T-cell (primary cell): ENCODE results near the gene BRICD5. TPM values are rescaled to one million over a fixed set of nuclear protein-coding genes. Genes with fewer than 3 reads are reported as not detected.
A peak's percentile ranks its signal among the peaks of the same experiment; 100 is the strongest.

Experiments used
- ATAC-seq, 4 experiments: fragments of 200-7000 bp in 3 of 4; fragments of 150-1000 bp in 1 of 4; cut with Tn5 transposase; replicated peaks in 1 of 4; 1 replicate in 3 of 4; 2 replicates in 1 of 4; pipeline ENCODE4 v1.10.0; 2021; ENCODE audit warnings: moderate library complexity in 3 of 4, mild to moderate bottlenecking in 2 of 4, moderate number of reproducible peaks in 1 of 4
- CTCF ChIA-PET, 2 donors: fragments of 300-600 bp; sonication (Branson Sonifier 250); formaldehyde crosslinking; loops; one replicate each; lab custom pipeline; 2022; ENCODE audit warnings: antibody characterized with exemption in 2 of 2; lab: Charles Lee
- POLR2A ChIA-PET, 2 donors: fragments of 300-600 bp; sonication (Branson Sonifier 250); formaldehyde crosslinking; loops; one replicate each; lab custom pipeline; 2022; ENCODE audit warnings: antibody characterized with exemption in 2 of 2; lab: Charles Lee
- DNase-seq, 35 experiments: peaks; one replicate each; pipeline versions ENCODE4 v3.0.0 to v3.0.0-alpha.2; 2013 to 2023
- H3K27ac ChIP-seq: one replicate; pipeline ENCODE4 v1.5.1; 2013; ENCODE audit warnings: low read length
- H3K27me3 ChIP-seq, 2 experiments: replicated peaks in 1 of 2; 1 replicate in 1 of 2; 2 replicates in 1 of 2; pipeline versions ENCODE4 v1.6.1 to v1.7.0; 2013; ENCODE audit warnings: low read length in 1 of 2, mixed read lengths in 1 of 2; ENCODE audit not compliant: control insufficient read depth in 2 of 2, insufficient read depth in 2 of 2; ENCODE audit errors: extremely low read depth in 1 of 2
- H3K36me3 ChIP-seq, 2 donors: 1 replicate in 1 of 2; 2 replicates in 1 of 2; pipeline versions ENCODE4 v1.6.1 to v1.7.0; 2013; ENCODE audit warnings: low read length in 1 of 2; ENCODE audit not compliant: control insufficient read depth in 2 of 2, insufficient read depth in 1 of 2; ENCODE audit errors: extremely low read depth in 1 of 2
- H3K4me1 ChIP-seq, 2 experiments: 1 replicate in 1 of 2; 2 replicates in 1 of 2; pipeline versions ENCODE4 v1.6.1 to v1.7.0; 2013; ENCODE audit warnings: low read length in 2 of 2, mixed read lengths in 1 of 2; ENCODE audit not compliant: insufficient read depth in 2 of 2, control insufficient read depth in 1 of 2; ENCODE audit errors: extremely low read depth in 1 of 2
- H3K4me3 ChIP-seq, 2 donors: 1 replicate in 1 of 2; 2 replicates in 1 of 2; pipeline versions ENCODE4 v1.5.1 to v1.7.0; 2013; ENCODE audit warnings: mild to moderate bottlenecking in 2 of 2, low read length in 1 of 2, moderate library complexity in 1 of 2; ENCODE audit not compliant: control insufficient read depth in 1 of 2; ENCODE audit errors: extremely low read depth in 1 of 2
- H3K9me3 ChIP-seq: 2 replicates; pipeline ENCODE4 v1.7.0; 2013
- H3K27ac Mint-ChIP-seq, 2 donors: one replicate each; pipeline ENCODE4 v1.8.0; 2020 to 2021; ENCODE audit warnings: mild to moderate bottlenecking in 2 of 2, mixed read lengths in 2 of 2
- H3K27me3 Mint-ChIP-seq, 2 donors: one replicate each; pipeline ENCODE4 v1.8.0; 2021 to 2022; ENCODE audit warnings: mixed read lengths in 2 of 2
- H3K36me3 Mint-ChIP-seq: one replicate; pipeline ENCODE4 v1.8.0; 2021; ENCODE audit warnings: mixed read lengths
- H3K4me1 Mint-ChIP-seq, 3 donors: one replicate each; pipeline ENCODE4 v1.8.0; 2020 to 2022; ENCODE audit warnings: mixed read lengths in 3 of 3, mild to moderate bottlenecking in 1 of 3
- H3K4me3 Mint-ChIP-seq, 3 donors: one replicate each; pipeline ENCODE4 v1.8.0; 2020 to 2022; ENCODE audit warnings: mild to moderate bottlenecking in 3 of 3, mixed read lengths in 3 of 3, moderate library complexity in 3 of 3
- H3K9me3 Mint-ChIP-seq, 3 donors: one replicate each; pipeline ENCODE4 v1.8.0; 2020 to 2022; ENCODE audit warnings: mixed read lengths in 3 of 3
- WGBS: methylation state at CpG from one replicate; pipeline ENCODE4 v1.1.5; 2013; ENCODE audit warnings: missing lambda C conversion rate; ENCODE audit not compliant: insufficient coverage; 5-methylcytosine and 5-hydroxymethylcytosine counted together
- total RNA-seq, 35 experiments: library from RNA in 6 of 35; stranded (reverse) in 6 of 35; fragments of 120-200 nt in 1 of 35; gene quantifications; one replicate each; pipeline versions ENCODE4 v1.2.1 to v1.2.4 and lab custom pipeline; 2013 to 2026

The BRICD5 gene
- total RNA-seq, 5 donors from 2014 or later (not counting 1 experiment from before 2014, with no cell fraction given): 6.7 to 27.7 (median 20.4) TPM

GRCh38 chr16:2208772-2209171, 1.9 kb downstream of the BRICD5 start:
- peaks cover 10 to 44% of the 10 kb centered on the region in 2 experiments for H3K4me1 ChIP-seq
- no peak for DNase-seq
- POLR2A ChIA-PET: interaction anchor here in 1 of 2 donors (0.5 kb wide), 1 partner anchor 11 kb away, joined by 4 read pairs; no protein-coding TSS in a partner anchor
- Mint-ChIP-seq H3K4me3 (no peak overlapping the region), H3K27ac (no peak overlapping the region), H3K36me3 (peaks cover 9% of the 10 kb centered on the region), H3K4me1 (peaks cover 35% of the 10 kb centered on the region in 3 donors), H3K9me3 (no peaks in the 10 kb centered on the region), H3K27me3 (no peaks in the 10 kb centered on the region)
- CTCF ChIA-PET: no interaction called here
- no peaks in the 10 kb centered on the region for H3K27me3 ChIP-seq
- 93% methylated on average over 8 of the region's 9 CpGs for WGBS
- no peak overlapping the region for H3K27ac ChIP-seq
- no peak for ATAC-seq
- H3K4me3 ChIP-seq: no peak overlapping the region
- peaks cover 13 to 38% of the 10 kb centered on the region in 2 donors for H3K36me3 ChIP-seq
- H3K9me3 ChIP-seq: no peaks in the 10 kb centered on the region

- DNase-seq: no peak
- no peak overlapping the region for H3K27ac ChIP-seq
- no peak overlapping the region for H3K4me3 Mint-ChIP-seq
- no peak overlapping the region for H3K27ac Mint-ChIP-seq
- H3K9me3 ChIP-seq: no peaks in the 10 kb centered on the region
- no peak overlapping the region for H3K4me3 ChIP-seq
- no peaks in the 10 kb centered on the region for H3K27me3 ChIP-seq
- WGBS: 90% methylated on average over 17 of the region's 23 CpGs
- peaks cover 5 to 39% of the 10 kb centered on the region in 2 experiments for H3K4me1 ChIP-seq
- POLR2A ChIA-PET: interaction anchor here in 1 of 2 donors (0.5 kb wide), 1 partner anchor 12 kb away, joined by 4 read pairs; no protein-coding TSS in a partner anchor
- no peaks in the 10 kb centered on the region for H3K9me3 Mint-ChIP-seq
- peaks cover 9% of the 10 kb centered on the region for H3K36me3 Mint-ChIP-seq
- peaks cover 31 to 33% (median 31%) of the 10 kb centered on the region in 3 donors for H3K4me1 Mint-ChIP-seq
- no peaks in the 10 kb centered on the region for H3K27me3 Mint-ChIP-seq
- peaks cover 13 to 38% of the 10 kb centered on the region in 2 donors for H3K36me3 ChIP-seq
- no peak for ATAC-seq
- CTCF ChIA-PET: interaction anchor here in 1 of 2 donors (0.6 kb wide), 1 partner anchor 43 kb away, joined by 3 read pairs; the partner anchor contains the start of gene ECI1
Observed at GRCh38 chr16:2208308-2208707, 2.4 kb downstream of the BRICD5 start.

GRCh38 chr16:2207872-2208271, 2.8 kb downstream of the BRICD5 start:
- Mint-ChIP-seq H3K9me3 (no peaks in the 10 kb centered on the region), H3K27me3 (no peaks in the 10 kb centered on the region), H3K4me1 (peaks cover 26 to 28% (median 27%) of the 10 kb centered on the region in 3 donors), H3K27ac (no peak overlapping the region), H3K36me3 (peaks cover 9% of the 10 kb centered on the region), H3K4me3 (peak overlapping the region in 2 of 3 donors; percentile 58 to 78)
- no peak overlapping the region for H3K4me3 ChIP-seq
- no peaks in the 10 kb centered on the region for H3K27me3 ChIP-seq
- 96% methylated on average over 6 of the region's 9 CpGs for WGBS
- ATAC-seq (no peak), DNase-seq (no peak)
- ChIA-PET CTCF (interaction anchor here in 1 of 2 donors (0.6 kb wide), 1 partner anchor 44 kb away, joined by 3 read pairs; the partner anchor contains the start of gene ECI1), POLR2A (no interaction called here)
- H3K36me3 ChIP-seq: peaks cover 13 to 38% of the 10 kb centered on the region in 2 donors
- no peak overlapping the region for H3K27ac ChIP-seq
- peaks cover 4 to 35% of the 10 kb centered on the region in 2 experiments for H3K4me1 ChIP-seq
- no peaks in the 10 kb centered on the region for H3K9me3 ChIP-seq

- peak overlapping the region; percentile 69 to 78 (median 73) for H3K4me3 Mint-ChIP-seq
- ChIA-PET CTCF (no interaction called here), POLR2A (no interaction called here)
- peak overlapping the region in 1 of 2 donors; percentile 76 for H3K27ac Mint-ChIP-seq
- Histone ChIP-seq H3K27me3 (no peaks in the 10 kb centered on the region), H3K4me1 (peaks cover 4 to 27% of the 10 kb centered on the region in 2 experiments), H3K36me3 (peaks cover 7 to 30% of the 10 kb centered on the region in 2 donors), H3K27ac (no peak overlapping the region), H3K4me3 (no peak overlapping the region), H3K9me3 (no peaks in the 10 kb centered on the region)
- ATAC-seq (no peak), DNase-seq (no peak)
- H3K9me3 Mint-ChIP-seq: no peaks in the 10 kb centered on the region
- H3K4me1 Mint-ChIP-seq: peaks cover 21 to 23% (median 22%) of the 10 kb centered on the region in 3 donors
- no peaks in the 10 kb centered on the region for H3K27me3 Mint-ChIP-seq
- H3K36me3 Mint-ChIP-seq: peaks cover 9% of the 10 kb centered on the region
- WGBS: 93% methylated on average over 20 of the region's 23 CpGs
Observed at GRCh38 chr16:2206780-2207433, 3.8 kb downstream of the BRICD5 start.

GRCh38 chr16:2206420-2206779, 4.3 kb downstream of the BRICD5 start:
- H3K4me1 ChIP-seq: peaks cover 4 to 24% of the 10 kb centered on the region in 2 experiments
- WGBS: 86% methylated on average over 14 of the region's 18 CpGs
- no peaks in the 10 kb centered on the region for H3K27me3 ChIP-seq
- Mint-ChIP-seq H3K4me3 (peak overlapping the region; percentile 69 to 78 (median 73)), H3K4me1 (peaks cover 21 to 23% (median 22%) of the 10 kb centered on the region in 3 donors), H3K9me3 (no peaks in the 10 kb centered on the region), H3K36me3 (peaks cover 6% of the 10 kb centered on the region), H3K27ac (peak overlapping the region; percentile 76 to 86), H3K27me3 (no peaks in the 10 kb centered on the region)
- H3K4me3 ChIP-seq: peak overlapping the region; percentile 55 to 87
- POLR2A ChIA-PET: no interaction called here
- no peak for DNase-seq
- CTCF ChIA-PET: no interaction called here
- H3K27ac ChIP-seq: peak overlapping the region; percentile 62
- H3K36me3 ChIP-seq: peaks cover 5 to 29% of the 10 kb centered on the region in 2 donors
- no peaks in the 10 kb centered on the region for H3K9me3 ChIP-seq
- ATAC-seq: no peak

- Mint-ChIP-seq H3K27ac (peak overlapping the region; percentile 76 to 86), H3K36me3 (peaks cover 6% of the 10 kb centered on the region), H3K4me1 (peaks cover 21 to 23% (median 22%) of the 10 kb centered on the region in 3 donors), H3K27me3 (no peaks in the 10 kb centered on the region), H3K9me3 (no peaks in the 10 kb centered on the region), H3K4me3 (peak overlapping the region; percentile 69 to 78 (median 73))
- H3K36me3 ChIP-seq: peaks cover 5 to 29% of the 10 kb centered on the region in 2 donors
- ChIA-PET CTCF (interaction anchor here in 1 of 2 donors (1.0 kb wide), 1 partner anchor 51 kb away, joined by 3 read pairs; no protein-coding TSS in a partner anchor), POLR2A (interaction anchor here in 1 of 2 donors (0.5 kb wide), 1 partner anchor 875 kb away, joined by 3 read pairs; no protein-coding TSS in a partner anchor)
- peak overlapping the region; percentile 55 to 87 for H3K4me3 ChIP-seq
- H3K9me3 ChIP-seq: no peaks in the 10 kb centered on the region
- peaks cover 4 to 24% of the 10 kb centered on the region in 2 experiments for H3K4me1 ChIP-seq
- H3K27ac ChIP-seq: peak overlapping the region; percentile 62
- no peaks in the 10 kb centered on the region for H3K27me3 ChIP-seq
- 21% methylated on average over 15 of the region's 16 CpGs for WGBS
- peak in 1 of 4 experiments; percentile 5 for ATAC-seq
- DNase-seq: no peak
Observed at GRCh38 chr16:2205967-2206313, 4.7 kb downstream of the BRICD5 start.
